CD8-positive, alpha-beta memory T cell (primary cell): ENCODE measurements around the gene TNC. TPM values are rescaled to one million over a fixed set of nuclear protein-coding genes. Genes with fewer than 3 reads are reported as not detected.

ENCODE experiments used
- CTCF ChIA-PET: fragments of 350-600 bp; sonication (Branson Sonifier 250); formaldehyde crosslinking; loops from one replicate; lab custom pipeline; 2021; ENCODE audit warnings: antibody characterized with exemption; lab: Charles Lee
- POLR2A ChIA-PET: fragments of 350-600 bp; sonication (Branson Sonifier 250); formaldehyde crosslinking; loops from one replicate; lab custom pipeline; 2021; ENCODE audit warnings: antibody characterized with exemption; lab: Charles Lee
- DNase-seq, 5 donors: peaks; one replicate each; pipeline versions ENCODE4 v3.0.0 to v3.0.0-alpha.2; 2020 to 2022; ENCODE audit warnings: mixed read lengths in 1 of 5
- H3K27ac ChIP-seq: one replicate; pipeline ENCODE4 v1.7.0; 2013; ENCODE audit warnings: low read depth, mild to moderate bottlenecking, low read length, moderate library complexity
- H3K27me3 ChIP-seq: 2 replicates; pipeline ENCODE4 v1.7.0; 2013; ENCODE audit warnings: low read length, mild to moderate bottlenecking; ENCODE audit not compliant: insufficient read depth, poor library complexity, severe bottlenecking
- H3K36me3 ChIP-seq: 2 replicates; pipeline ENCODE4 v1.7.0; 2013; ENCODE audit warnings: mild to moderate bottlenecking, low read length, moderate library complexity; ENCODE audit not compliant: insufficient read depth
- H3K4me1 ChIP-seq: 2 replicates; pipeline ENCODE4 v1.7.0; 2013; ENCODE audit warnings: mild to moderate bottlenecking, low read length, moderate library complexity; ENCODE audit not compliant: insufficient read depth
- H3K4me3 ChIP-seq: 2 replicates; pipeline ENCODE4 v1.7.0; 2013; ENCODE audit warnings: mild to moderate bottlenecking, low read length
- H3K9me3 ChIP-seq: 2 replicates; pipeline ENCODE4 v1.7.0; 2013; ENCODE audit warnings: mild to moderate bottlenecking, low read length
- H3K27ac Mint-ChIP-seq, 8 donors: one replicate each; pipeline ENCODE4 v1.8.0; 2020 to 2021; ENCODE audit warnings: mixed read lengths in 8 of 8, mild to moderate bottlenecking in 6 of 8, inconsistent platforms in 3 of 8, moderate library complexity in 3 of 8
- H3K27me3 Mint-ChIP-seq, 2 donors: one replicate each; pipeline ENCODE4 v1.8.0; 2020 to 2021; ENCODE audit warnings: mixed read lengths in 2 of 2, mild to moderate bottlenecking in 1 of 2, moderate library complexity in 1 of 2
- H3K36me3 Mint-ChIP-seq, 3 donors: one replicate each; pipeline ENCODE4 v1.8.0; 2020 to 2021; ENCODE audit warnings: mixed read lengths in 3 of 3, inconsistent platforms in 1 of 3, mild to moderate bottlenecking in 1 of 3
- H3K4me1 Mint-ChIP-seq, 3 donors: one replicate each; pipeline ENCODE4 v1.8.0; 2020 to 2021; ENCODE audit warnings: mixed read lengths in 3 of 3, inconsistent platforms in 1 of 3, mild to moderate bottlenecking in 1 of 3
- H3K4me3 Mint-ChIP-seq, 7 donors: one replicate each; pipeline ENCODE4 v1.8.0; 2020 to 2021; ENCODE audit warnings: mixed read lengths in 7 of 7, mild to moderate bottlenecking in 6 of 7, moderate library complexity in 4 of 7, inconsistent platforms in 2 of 7
- H3K9me3 Mint-ChIP-seq, 5 donors: one replicate each; pipeline ENCODE4 v1.8.0; 2020 to 2022; ENCODE audit warnings: mixed read lengths in 5 of 5, mild to moderate bottlenecking in 3 of 5, moderate library complexity in 2 of 5, inconsistent platforms in 1 of 5
- polyA plus RNA-seq: library from polyadenylated mRNA; unstranded; fragments of 300-500 nt; fragmentation: Illumina TruSeq; gene quantifications from one replicate; pipeline ENCODE4 v1.2.3, GENCODE V29; 2021
- total RNA-seq, 2 experiments: library from RNA; stranded (reverse); gene quantifications; one replicate each; pipeline ENCODE4 v1.2.3, GENCODE V29; 2021

Gene TNC
- total and polyA plus RNA-seq, 3 experiments from 2014 or later: 1.2 to 1.4 TPM; not detected in 1

DNA sequence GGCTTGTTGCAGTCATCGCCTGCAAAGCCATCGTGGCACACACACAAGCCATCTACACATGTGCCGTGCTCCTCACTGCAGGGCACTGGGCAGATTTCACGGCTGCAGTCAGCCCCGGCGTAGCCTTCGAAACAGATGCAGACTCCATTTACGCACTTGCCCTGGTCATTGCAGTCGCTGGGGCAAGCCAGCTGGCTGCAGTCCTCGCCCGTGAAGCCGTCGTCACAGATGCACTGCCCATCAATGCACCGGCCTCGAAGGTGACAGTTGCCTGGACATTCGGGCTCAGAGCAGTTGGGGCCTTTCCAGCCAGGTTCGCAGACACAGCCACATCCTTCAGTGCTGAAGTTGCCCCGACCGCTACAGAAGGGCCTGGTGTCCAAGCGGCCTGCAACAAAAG, 31.1 kb downstream of the TNC start:
- H3K9me3 ChIP-seq: no peaks in the 10 kb centered on the region
- no peak overlapping the region for H3K4me3 Mint-ChIP-seq
- H3K27ac ChIP-seq: no peak overlapping the region
- H3K4me1 Mint-ChIP-seq: no peaks in the 10 kb centered on the region
- H3K9me3 Mint-ChIP-seq: no peaks in the 10 kb centered on the region
- no peak overlapping the region for H3K27ac Mint-ChIP-seq
- H3K36me3 Mint-ChIP-seq: no peaks in the 10 kb centered on the region
- POLR2A ChIA-PET: no interaction called here
- no peak overlapping the region for H3K4me3 ChIP-seq
- no peak for DNase-seq
- no peaks in the 10 kb centered on the region for H3K4me1 ChIP-seq
- no peaks in the 10 kb centered on the region for H3K27me3 ChIP-seq
- CTCF ChIA-PET: no interaction called here
- no peaks in the 10 kb centered on the region for H3K36me3 ChIP-seq
- H3K27me3 Mint-ChIP-seq: peaks cover 2 to 10% of the 10 kb centered on the region in 2 donors

DNA sequence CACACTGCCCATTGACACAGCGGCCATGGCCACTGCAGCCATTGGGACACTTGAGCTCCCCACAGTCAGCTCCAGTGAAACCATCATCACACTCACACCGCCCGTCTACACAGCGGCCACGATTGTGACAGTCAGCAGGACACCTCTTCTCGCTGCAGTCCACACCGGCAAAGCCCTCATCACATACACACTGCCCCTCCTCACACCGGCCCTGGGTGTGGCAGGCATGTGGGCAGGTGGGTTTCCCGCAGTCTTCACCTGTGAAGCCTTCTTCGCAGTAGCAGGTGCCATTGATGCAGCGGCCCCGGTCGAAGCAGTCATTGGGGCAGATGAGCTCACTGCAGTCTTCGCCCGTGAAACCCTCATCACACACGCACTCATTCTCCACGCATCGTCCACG, 31.5 kb downstream of the TNC start:
- no peak for DNase-seq
- no peak overlapping the region for H3K27ac ChIP-seq
- H3K9me3 Mint-ChIP-seq: no peaks in the 10 kb centered on the region
- ChIA-PET CTCF (no interaction called here), POLR2A (no interaction called here)
- H3K9me3 ChIP-seq: no peaks in the 10 kb centered on the region
- peaks cover 2 to 8% of the 10 kb centered on the region in 2 donors for H3K27me3 Mint-ChIP-seq
- no peaks in the 10 kb centered on the region for H3K4me1 Mint-ChIP-seq
- no peaks in the 10 kb centered on the region for H3K4me1 ChIP-seq
- no peak overlapping the region for H3K4me3 Mint-ChIP-seq
- H3K27ac Mint-ChIP-seq: no peak overlapping the region
- H3K36me3 ChIP-seq: no peaks in the 10 kb centered on the region
- no peaks in the 10 kb centered on the region for H3K27me3 ChIP-seq
- H3K36me3 Mint-ChIP-seq: no peaks in the 10 kb centered on the region
- H3K4me3 ChIP-seq: no peak overlapping the region

DNA sequence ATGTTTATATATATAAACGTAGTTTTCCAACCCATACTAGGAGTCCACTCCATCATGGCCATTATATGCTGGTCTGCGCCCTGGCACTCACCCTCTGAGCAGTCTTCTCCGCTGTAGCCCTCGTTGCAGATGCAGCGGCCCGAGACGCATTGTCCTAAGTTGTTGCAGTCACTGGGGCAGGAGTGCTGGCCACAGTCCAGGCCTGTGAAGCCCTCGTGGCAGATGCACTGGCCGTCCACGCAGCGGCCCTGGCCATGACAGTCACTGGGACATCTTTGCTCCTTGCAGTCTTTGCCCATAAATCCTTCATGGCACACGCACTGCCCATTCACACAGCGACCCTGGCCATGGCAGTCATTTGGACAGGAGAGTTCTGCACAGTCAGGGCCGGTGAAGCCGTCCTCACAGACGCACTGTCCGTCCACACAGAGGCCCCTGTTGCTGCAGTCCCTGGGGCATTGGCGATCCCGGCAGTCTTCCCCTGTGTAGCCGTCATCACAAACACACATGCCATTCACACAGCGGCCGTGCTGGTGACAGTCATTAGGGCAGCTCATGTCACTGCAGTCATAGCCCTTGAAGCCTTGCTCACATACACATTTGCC, 32.1 kb downstream of the TNC start:
- DNase-seq: no peak
- H3K4me1 Mint-ChIP-seq: no peaks in the 10 kb centered on the region
- peaks cover 2 to 8% of the 10 kb centered on the region in 2 donors for H3K27me3 Mint-ChIP-seq
- H3K36me3 ChIP-seq: no peaks in the 10 kb centered on the region
- no peak overlapping the region for H3K4me3 Mint-ChIP-seq
- H3K27ac ChIP-seq: no peak overlapping the region
- no peaks in the 10 kb centered on the region for H3K4me1 ChIP-seq
- H3K4me3 ChIP-seq: no peak overlapping the region
- no peaks in the 10 kb centered on the region for H3K9me3 ChIP-seq
- H3K27ac Mint-ChIP-seq: no peak overlapping the region
- H3K27me3 ChIP-seq: no peaks in the 10 kb centered on the region
- no peaks in the 10 kb centered on the region for H3K36me3 Mint-ChIP-seq
- CTCF ChIA-PET: no interaction called here
- no peaks in the 10 kb centered on the region for H3K9me3 Mint-ChIP-seq
- POLR2A ChIA-PET: no interaction called here

DNA sequence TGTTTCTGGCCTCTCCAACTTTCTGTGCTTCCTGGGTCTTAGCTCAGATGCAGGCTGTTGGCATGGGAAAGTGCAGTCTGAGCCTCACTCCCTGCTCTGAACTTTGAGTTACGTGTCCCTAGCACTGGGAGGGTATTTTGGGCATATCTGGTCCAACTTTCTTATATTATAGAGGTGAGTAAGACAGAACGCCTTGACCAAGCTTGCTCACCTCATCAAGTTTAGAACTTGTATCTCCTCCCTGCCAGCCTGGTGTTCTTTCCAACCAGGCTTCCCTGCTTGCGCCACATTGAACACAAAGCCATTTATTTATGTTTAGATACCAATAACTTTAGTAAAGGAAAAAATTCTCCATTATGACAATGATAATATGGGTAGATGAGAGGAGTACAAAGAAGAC, 33.2 kb downstream of the TNC start:
- CTCF ChIA-PET: no interaction called here
- POLR2A ChIA-PET: no interaction called here

DNA sequence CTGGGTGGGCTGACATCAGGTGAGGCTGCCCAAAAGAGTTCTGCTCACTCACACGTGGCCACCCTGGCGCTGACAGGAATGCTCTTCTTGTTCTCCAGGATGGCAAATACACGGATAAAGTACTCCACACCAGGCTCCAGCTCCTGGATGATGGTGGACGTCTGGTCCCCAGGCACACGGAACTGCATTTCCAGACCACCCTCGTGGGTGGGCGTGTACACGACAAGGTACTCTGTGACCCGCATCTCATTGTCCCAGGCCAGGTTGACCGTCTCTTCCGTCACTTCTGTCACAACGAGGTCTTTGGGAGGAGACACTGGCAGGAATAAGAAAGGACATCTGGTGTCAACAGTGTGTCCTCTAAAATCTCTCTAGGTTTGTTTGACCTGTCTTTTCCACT, 33.8 kb downstream of the TNC start:
- Histone ChIP-seq H3K4me3 (no peak overlapping the region), H3K27me3 (no peaks in the 10 kb centered on the region), H3K4me1 (no peaks in the 10 kb centered on the region), H3K27ac (no peak overlapping the region), H3K36me3 (no peaks in the 10 kb centered on the region), H3K9me3 (no peaks in the 10 kb centered on the region)
- Mint-ChIP-seq H3K36me3 (no peaks in the 10 kb centered on the region), H3K27me3 (peaks cover 2 to 4% of the 10 kb centered on the region in 2 donors), H3K27ac (no peak overlapping the region), H3K4me3 (no peak overlapping the region), H3K9me3 (no peaks in the 10 kb centered on the region), H3K4me1 (no peaks in the 10 kb centered on the region)
- CTCF ChIA-PET: no interaction called here
- no peak for DNase-seq
- POLR2A ChIA-PET: no interaction called here

More for the DNA sequence above, 33.2 kb downstream of the TNC start:
- Histone ChIP-seq H3K36me3 (no peaks in the 10 kb centered on the region), H3K9me3 (no peaks in the 10 kb centered on the region), H3K27me3 (no peaks in the 10 kb centered on the region), H3K4me3 (no peak overlapping the region), H3K4me1 (no peaks in the 10 kb centered on the region), H3K27ac (no peak overlapping the region)
- H3K4me3 Mint-ChIP-seq: no peak overlapping the region
- DNase-seq: no peak
- no peak overlapping the region for H3K27ac Mint-ChIP-seq
- no peaks in the 10 kb centered on the region for H3K4me1 Mint-ChIP-seq
- no peaks in the 10 kb centered on the region for H3K9me3 Mint-ChIP-seq
- H3K36me3 Mint-ChIP-seq: no peaks in the 10 kb centered on the region
- H3K27me3 Mint-ChIP-seq: peaks cover 2 to 5% of the 10 kb centered on the region in 2 donors

GRCh38 chr9:115080242-115080641, 37.7 kb downstream of the TNC start:
- ChIA-PET POLR2A (no interaction called here), CTCF (no interaction called here)
- no peak overlapping the region for H3K4me3 ChIP-seq
- Mint-ChIP-seq H3K27me3 (peaks cover 5% of the 10 kb centered on the region in 2 donors), H3K9me3 (no peaks in the 10 kb centered on the region), H3K27ac (no peak overlapping the region), H3K4me3 (no peak overlapping the region), H3K4me1 (no peaks in the 10 kb centered on the region), H3K36me3 (no peaks in the 10 kb centered on the region)
- DNase-seq: no peak
- H3K36me3 ChIP-seq: no peaks in the 10 kb centered on the region
- H3K4me1 ChIP-seq: no peaks in the 10 kb centered on the region
- no peak overlapping the region for H3K27ac ChIP-seq
- no peaks in the 10 kb centered on the region for H3K27me3 ChIP-seq
- no peaks in the 10 kb centered on the region for H3K9me3 ChIP-seq

- Mint-ChIP-seq H3K36me3 (no peaks in the 10 kb centered on the region), H3K27me3 (peaks cover 5% of the 10 kb centered on the region in 2 donors)
- H3K36me3 ChIP-seq: no peaks in the 10 kb centered on the region
Measured at GRCh38 chr9:115079156-115079555, 38.8 kb downstream of the TNC start.

DNA sequence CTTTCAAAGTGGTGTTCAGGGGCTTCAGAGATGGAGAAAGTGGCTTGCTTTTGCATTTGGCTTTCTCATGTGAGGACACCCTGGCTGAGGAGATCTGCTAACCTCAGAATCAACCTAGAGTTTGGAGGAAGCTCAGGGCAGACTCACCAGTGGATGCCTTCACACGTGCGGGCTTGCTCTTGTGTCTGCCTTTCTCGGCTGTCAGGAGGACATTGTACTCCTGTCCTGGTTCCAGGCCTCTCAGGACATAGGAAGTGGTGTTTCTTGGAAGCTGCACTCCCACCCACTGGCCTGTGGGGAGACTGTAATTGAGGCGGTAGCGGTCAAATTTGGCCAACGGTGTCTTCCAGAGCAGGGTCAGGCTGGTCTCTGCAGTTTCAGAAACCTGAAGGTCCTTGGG, 44.5 kb downstream of the TNC start:
- POLR2A ChIA-PET: no interaction called here
- H3K27me3 Mint-ChIP-seq: peaks cover 15 to 27% of the 10 kb centered on the region in 2 donors

More at GRCh38 chr9:115079156-115079555, 38.8 kb downstream of the TNC start:
- H3K4me3 ChIP-seq: no peak overlapping the region
- CTCF ChIA-PET: no interaction called here
- Mint-ChIP-seq H3K27ac (no peak overlapping the region), H3K4me3 (no peak overlapping the region), H3K9me3 (no peaks in the 10 kb centered on the region), H3K4me1 (no peaks in the 10 kb centered on the region)
- H3K27ac ChIP-seq: no peak overlapping the region
- no peak for DNase-seq
- POLR2A ChIA-PET: no interaction called here
- no peaks in the 10 kb centered on the region for H3K9me3 ChIP-seq
- H3K27me3 ChIP-seq: no peaks in the 10 kb centered on the region
- no peaks in the 10 kb centered on the region for H3K4me1 ChIP-seq

More for the DNA sequence above, 44.5 kb downstream of the TNC start:
- no peaks in the 10 kb centered on the region for H3K4me1 ChIP-seq
- H3K9me3 ChIP-seq: no peaks in the 10 kb centered on the region
- no peaks in the 10 kb centered on the region for H3K36me3 Mint-ChIP-seq
- no peaks in the 10 kb centered on the region for H3K36me3 ChIP-seq
- no peak overlapping the region for H3K27ac Mint-ChIP-seq
- H3K4me3 Mint-ChIP-seq: no peak overlapping the region
- H3K27ac ChIP-seq: no peak overlapping the region
- no peaks in the 10 kb centered on the region for H3K27me3 ChIP-seq
- DNase-seq: no peak
- no peak overlapping the region for H3K4me3 ChIP-seq
- CTCF ChIA-PET: no interaction called here
- H3K4me1 Mint-ChIP-seq: no peaks in the 10 kb centered on the region
- peaks cover 0 to 2% (median 0%) of the 10 kb centered on the region in 5 donors for H3K9me3 Mint-ChIP-seq
